GM06990 (cell line): ENCODE data around the gene OPCML.

Source experiments
- DNase-seq: peaks from one replicate; pipeline ENCODE4 v3.0.0-alpha.2; 2011; ENCODE audit not compliant: insufficient read length; ENCODE audit errors: extremely low read depth
- H3K27me3 ChIP-seq: replicated peaks from 2 replicates; pipeline ENCODE4 v1.6.0; 2011; ENCODE audit warnings: low read length; ENCODE audit not compliant: control insufficient read depth, insufficient read depth
- H3K36me3 ChIP-seq: 2 replicates; pipeline ENCODE4 v1.5.1; 2011; ENCODE audit warnings: low read length; ENCODE audit not compliant: control insufficient read depth, insufficient read depth
- H3K4me3 ChIP-seq: replicated peaks from 2 replicates; pipeline ENCODE4 v1.5.1; 2011; ENCODE audit warnings: low read depth, mild to moderate bottlenecking, control low read depth, low read length
- TF ChIP-seq, protein P1 (sequence below): IDR thresholded peaks from 2 replicates; pipeline ENCODE4 v1.5.1; 2011; ENCODE audit warnings: low read length, control low read depth, mild to moderate bottlenecking, inconsistent platforms; ENCODE audit not compliant: insufficient read depth, poor library complexity, severe bottlenecking

The OPCML gene

DNA sequence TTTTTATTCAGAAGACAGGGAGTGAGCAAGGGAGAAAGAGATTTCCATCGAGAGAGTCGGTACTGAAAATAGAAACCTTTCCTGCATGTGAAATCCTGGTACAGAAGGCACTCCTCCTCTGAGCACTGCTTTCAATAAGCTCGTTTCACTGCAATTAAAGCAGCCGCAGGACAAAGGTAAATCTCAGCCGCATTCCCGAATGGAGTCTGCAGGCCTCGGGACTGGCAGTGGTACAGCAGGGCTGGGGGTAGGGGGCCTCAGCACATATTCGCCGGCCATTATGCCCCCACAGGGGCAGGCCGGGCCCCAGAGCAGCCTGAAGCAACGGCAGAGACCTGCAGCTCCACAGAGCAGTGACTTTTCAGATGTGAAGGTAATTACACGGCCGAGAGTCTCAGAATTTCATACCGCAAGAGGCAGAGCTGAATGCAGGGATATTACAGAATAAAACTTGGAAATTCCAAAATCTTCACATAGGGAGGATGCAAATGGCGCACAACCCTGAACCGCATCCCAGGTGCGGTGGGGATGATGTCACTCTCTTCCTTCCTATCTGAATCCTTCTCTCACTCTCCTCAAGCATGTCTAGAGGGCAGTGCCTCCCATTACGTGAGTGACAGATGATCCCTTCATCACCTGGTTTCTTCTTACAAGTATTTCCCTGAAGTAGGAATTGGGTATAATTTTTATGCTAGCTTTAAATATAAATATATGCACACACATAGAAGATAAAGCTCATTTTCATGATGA is 622.1 kb downstream of the OPCML start:
- TF ChIP-seq, protein P1, sequence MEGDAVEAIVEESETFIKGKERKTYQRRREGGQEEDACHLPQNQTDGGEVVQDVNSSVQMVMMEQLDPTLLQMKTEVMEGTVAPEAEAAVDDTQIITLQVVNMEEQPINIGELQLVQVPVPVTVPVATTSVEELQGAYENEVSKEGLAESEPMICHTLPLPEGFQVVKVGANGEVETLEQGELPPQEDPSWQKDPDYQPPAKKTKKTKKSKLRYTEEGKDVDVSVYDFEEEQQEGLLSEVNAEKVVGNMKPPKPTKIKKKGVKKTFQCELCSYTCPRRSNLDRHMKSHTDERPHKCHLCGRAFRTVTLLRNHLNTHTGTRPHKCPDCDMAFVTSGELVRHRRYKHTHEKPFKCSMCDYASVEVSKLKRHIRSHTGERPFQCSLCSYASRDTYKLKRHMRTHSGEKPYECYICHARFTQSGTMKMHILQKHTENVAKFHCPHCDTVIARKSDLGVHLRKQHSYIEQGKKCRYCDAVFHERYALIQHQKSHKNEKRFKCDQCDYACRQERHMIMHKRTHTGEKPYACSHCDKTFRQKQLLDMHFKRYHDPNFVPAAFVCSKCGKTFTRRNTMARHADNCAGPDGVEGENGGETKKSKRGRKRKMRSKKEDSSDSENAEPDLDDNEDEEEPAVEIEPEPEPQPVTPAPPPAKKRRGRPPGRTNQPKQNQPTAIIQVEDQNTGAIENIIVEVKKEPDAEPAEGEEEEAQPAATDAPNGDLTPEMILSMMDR = no peak
- no peak for DNase-seq
- Histone ChIP-seq H3K4me3 (no peak overlapping the region), H3K36me3 (no peaks in the 10 kb centered on the region), H3K27me3 (no peaks in the 10 kb centered on the region; the same call in 1 of the 2 replicates)

DNA sequence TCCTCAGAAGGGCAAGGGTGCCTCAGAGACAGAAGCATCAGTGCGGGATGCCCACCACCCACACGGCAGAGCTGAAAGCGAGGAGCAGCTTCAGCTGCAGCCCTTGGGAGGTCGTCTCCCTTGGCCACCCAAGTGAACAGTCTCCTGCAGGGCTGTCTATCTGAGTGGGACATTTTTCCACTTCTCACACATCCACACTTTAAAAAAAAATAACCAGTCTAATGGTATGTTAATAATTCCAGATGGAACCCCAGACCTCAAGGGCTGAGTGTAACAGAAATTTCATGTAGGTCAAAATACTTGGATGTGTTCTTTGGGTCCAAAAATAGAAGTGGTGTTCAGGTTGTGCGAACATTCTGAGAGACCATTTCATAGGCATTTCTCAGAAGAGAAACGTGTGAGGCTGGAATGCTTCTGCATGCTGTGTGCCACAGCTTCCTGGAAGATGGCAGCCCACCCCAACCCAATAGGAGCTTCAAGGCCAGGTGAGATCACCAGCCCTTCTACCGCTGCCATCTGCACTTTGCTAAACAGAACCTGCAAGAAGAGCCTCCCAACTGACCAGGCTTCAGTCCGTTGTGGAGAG is 623.2 kb downstream of the OPCML start:
- no peaks in the 10 kb centered on the region; the same call in 1 of the 2 replicates for H3K27me3 ChIP-seq
- H3K36me3 ChIP-seq = no peaks in the 10 kb centered on the region
- DNase-seq = no peak
- TF ChIP-seq, protein P1 = no peak
- H3K4me3 ChIP-seq = no peak overlapping the region

DNA sequence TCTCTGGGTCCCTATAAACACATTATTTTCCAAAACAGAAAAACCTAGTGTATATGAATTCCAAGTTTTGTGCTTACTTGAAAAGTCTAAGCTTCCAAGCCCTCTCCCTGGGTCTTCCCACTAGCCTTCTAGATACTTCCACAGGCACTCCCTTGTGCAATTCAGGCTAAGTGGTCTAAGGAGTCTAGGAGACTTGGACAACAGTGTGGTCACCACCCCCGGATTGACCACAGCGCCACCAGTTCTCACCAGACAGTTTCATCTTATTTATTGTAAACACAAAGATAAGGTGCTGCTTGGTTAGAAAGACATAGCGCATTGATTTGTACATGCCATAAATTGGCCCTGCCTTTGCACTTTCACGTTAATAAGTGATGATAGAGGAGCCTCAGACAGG is 623.9 kb downstream of the OPCML start:
- TF ChIP-seq, protein P1 = no peak
- no peak for DNase-seq
- H3K4me3 ChIP-seq = no peak overlapping the region
- H3K36me3 ChIP-seq = no peaks in the 10 kb centered on the region
- H3K27me3 ChIP-seq = no peaks in the 10 kb centered on the region; the same call in 1 of the 2 replicates

DNA sequence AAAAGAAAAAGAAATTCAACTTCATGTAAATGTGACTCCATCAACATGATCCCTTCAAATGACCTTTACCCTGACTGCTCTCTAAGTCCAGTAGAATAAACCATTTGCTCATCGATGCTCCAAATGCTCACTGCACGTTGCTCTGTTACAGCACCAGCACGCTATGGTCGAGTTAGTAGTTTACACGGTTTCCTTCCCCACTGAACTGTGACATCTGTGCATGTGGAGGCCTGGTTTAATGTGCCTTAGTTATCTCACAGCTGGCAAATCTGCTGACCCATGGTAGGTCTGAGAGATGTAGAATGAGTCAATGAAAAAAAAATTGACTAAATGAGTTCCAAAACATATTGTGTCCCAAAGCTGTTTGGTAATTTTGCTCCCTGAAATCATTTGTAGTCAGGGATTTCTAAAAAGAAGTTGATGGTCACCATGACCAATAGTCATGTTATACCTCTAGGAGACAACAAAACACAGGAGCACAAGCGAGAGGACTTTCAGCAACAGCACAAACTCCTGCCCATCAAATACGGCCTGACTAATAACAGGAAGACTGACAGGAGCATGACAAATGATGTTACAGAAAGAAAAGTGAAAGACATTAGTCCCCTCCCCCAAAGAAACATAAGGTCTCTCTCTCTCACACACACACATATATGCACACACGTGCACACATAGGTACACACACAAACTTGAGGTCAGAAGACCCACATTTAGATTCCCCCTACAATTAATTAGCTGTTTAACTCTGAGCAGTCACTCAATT is 624.5 kb downstream of the OPCML start:
- no peaks in the 10 kb centered on the region for H3K36me3 ChIP-seq
- no peak for DNase-seq
- TF ChIP-seq, protein P1 = no peak
- no peak overlapping the region for H3K4me3 ChIP-seq
- no peaks in the 10 kb centered on the region; the same call in 1 of the 2 replicates for H3K27me3 ChIP-seq

DNA sequence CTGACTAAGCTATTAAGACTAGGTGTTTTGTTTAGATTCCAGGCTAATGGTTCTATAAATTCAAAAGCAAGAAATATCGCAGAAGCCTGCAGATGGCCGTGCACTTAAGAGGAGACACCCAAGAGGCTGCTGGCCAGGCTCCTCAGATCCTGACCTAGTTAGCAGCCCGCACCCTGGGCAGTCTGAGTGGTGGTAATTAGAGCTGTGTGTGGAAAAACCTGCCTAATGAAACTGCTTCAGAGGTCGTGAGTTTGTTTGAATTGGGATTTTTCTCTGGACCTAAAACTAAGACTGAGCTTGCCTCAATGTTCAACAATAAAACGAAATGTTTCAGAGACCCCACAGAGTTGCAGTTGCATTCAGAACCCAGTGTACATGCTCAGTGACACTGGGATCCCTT is 627.7 kb downstream of the OPCML start:
- no peaks in the 10 kb centered on the region for H3K27me3 ChIP-seq
- H3K4me3 ChIP-seq = no peak overlapping the region
- H3K36me3 ChIP-seq = no peaks in the 10 kb centered on the region
- TF ChIP-seq, protein P1 = no peak
- DNase-seq = no peak
